Uterus (tissue), 4 donors: ENCODE data around the gene NELL2. TPM values are rescaled to one million over a fixed set of nuclear protein-coding genes. Genes with fewer than 3 reads are reported as not detected.

Experiments
- DNase-seq, 2 donors: peaks; one replicate each; pipeline ENCODE4 v3.0.0-alpha.2; 2019 to 2020
- H3K27ac ChIP-seq, 2 donors: fragments of 200-600 bp; sonication (generic); 1 replicate in 1 of 2; 2 replicates in 1 of 2; pipeline ENCODE4 v1.5.1; 2016 to 2018
- H3K27me3 ChIP-seq, 2 donors: fragments of 200-600 bp; sonication (generic); one replicate each; pipeline ENCODE4 v1.5.1; 2018 to 2019; ENCODE audit warnings: control low read depth in 1 of 2
- H3K36me3 ChIP-seq, 2 donors: fragments of 200-600 bp; sonication (generic); one replicate each; pipeline ENCODE4 v1.5.1; 2019; ENCODE audit warnings: control low read depth in 1 of 2
- H3K4me1 ChIP-seq, 2 donors: fragments of 200-600 bp; sonication (generic); one replicate each; pipeline ENCODE4 v1.5.1; 2018 to 2019; ENCODE audit warnings: control low read depth in 1 of 2
- H3K4me3 ChIP-seq, 2 donors: fragments of 200-600 bp; sonication (generic); 1 replicate in 1 of 2; 2 replicates in 1 of 2; pipeline ENCODE4 v1.5.1; 2018 to 2019; ENCODE audit warnings: mild to moderate bottlenecking in 1 of 2
- H3K9me3 ChIP-seq, 2 donors: fragments of 200-600 bp; sonication (generic); one replicate each; pipeline ENCODE4 v1.5.1; 2019; ENCODE audit warnings: control low read depth in 1 of 2
- POLR2A ChIP-seq, 2 donors: fragments of 450-650 bp; IDR thresholded peaks; one replicate each; pipeline ENCODE4 v1.6.1; 2016; ENCODE audit warnings: antibody characterized with exemption in 2 of 2, mild to moderate bottlenecking in 1 of 2, moderate library complexity in 1 of 2
- intact Hi-C: fragments of 100-400 bp; cut with DNase I; formaldehyde crosslinking; loops from one replicate; pipeline ENCODE4 v1.15.1; 2023; ENCODE audit warnings: low total_unique reads
- total RNA-seq, 4 donors: library from RNA; depleted of rRNA in 3 of 4; stranded (reverse); fragments of >200 nt in 3 of 4; gene quantifications; one replicate each; pipeline versions ENCODE4 v1.1.0 to v1.2.4, GENCODE V29; 2014 to 2023
- TF ChIP-seq, protein P1 (sequence below), 4 experiments: fragments of 200-600 bp in 2 of 4; fragments of 450-650 bp in 2 of 4; sonication (generic) in 2 of 4; IDR thresholded peaks; one replicate each; pipeline ENCODE4 v1.5.1; 2016 to 2019; ENCODE audit warnings: antibody characterized with exemption in 4 of 4, mild to moderate bottlenecking in 2 of 4, moderate library complexity in 1 of 4
- donor health status: DM: yes; HTN: yes; CAD: no.

Gene NELL2
- total RNA-seq, 4 donors from 2014 or later, result 0.29 to 34.6 (median 1.3) TPM; not detected in 1

DNA sequence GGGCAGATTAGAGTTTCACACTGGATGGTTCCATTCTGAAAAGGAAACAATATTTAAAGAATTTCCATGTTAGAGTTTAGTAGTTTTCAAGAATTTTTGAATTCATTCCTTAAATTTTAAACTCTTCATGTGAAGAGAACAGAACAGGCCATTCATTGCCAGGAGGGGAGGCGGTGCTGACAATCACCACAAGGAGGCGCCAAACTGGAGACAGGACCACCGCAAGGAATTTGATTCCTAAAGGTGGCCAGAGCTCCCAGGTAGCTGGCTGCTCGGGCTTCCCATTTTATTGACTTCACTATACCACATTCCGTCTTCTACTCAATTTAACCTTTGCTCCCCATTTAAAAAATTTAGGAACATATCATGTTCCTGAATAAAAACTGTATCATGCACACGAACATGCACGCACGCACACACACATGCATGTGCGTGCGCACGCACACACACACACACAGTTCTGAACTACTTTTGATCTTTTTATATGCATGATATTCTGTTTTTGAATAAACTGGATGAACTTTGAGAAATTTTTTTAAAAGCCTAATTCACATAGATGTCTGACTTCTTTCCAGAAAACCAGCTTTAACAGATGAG lies 101.2 kb downstream of the NELL2 start:
- H3K27me3 ChIP-seq, result no peaks in the 10 kb centered on the region
- H3K4me1 ChIP-seq, result no peaks in the 10 kb centered on the region
- no peaks in the 10 kb centered on the region for H3K36me3 ChIP-seq
- H3K4me3 ChIP-seq, result no peak overlapping the region
- no peaks in the 10 kb centered on the region for H3K9me3 ChIP-seq
- H3K27ac ChIP-seq, result no peak overlapping the region
- intact Hi-C loops, result no loop called here
- TF ChIP-seq, protein P1, sequence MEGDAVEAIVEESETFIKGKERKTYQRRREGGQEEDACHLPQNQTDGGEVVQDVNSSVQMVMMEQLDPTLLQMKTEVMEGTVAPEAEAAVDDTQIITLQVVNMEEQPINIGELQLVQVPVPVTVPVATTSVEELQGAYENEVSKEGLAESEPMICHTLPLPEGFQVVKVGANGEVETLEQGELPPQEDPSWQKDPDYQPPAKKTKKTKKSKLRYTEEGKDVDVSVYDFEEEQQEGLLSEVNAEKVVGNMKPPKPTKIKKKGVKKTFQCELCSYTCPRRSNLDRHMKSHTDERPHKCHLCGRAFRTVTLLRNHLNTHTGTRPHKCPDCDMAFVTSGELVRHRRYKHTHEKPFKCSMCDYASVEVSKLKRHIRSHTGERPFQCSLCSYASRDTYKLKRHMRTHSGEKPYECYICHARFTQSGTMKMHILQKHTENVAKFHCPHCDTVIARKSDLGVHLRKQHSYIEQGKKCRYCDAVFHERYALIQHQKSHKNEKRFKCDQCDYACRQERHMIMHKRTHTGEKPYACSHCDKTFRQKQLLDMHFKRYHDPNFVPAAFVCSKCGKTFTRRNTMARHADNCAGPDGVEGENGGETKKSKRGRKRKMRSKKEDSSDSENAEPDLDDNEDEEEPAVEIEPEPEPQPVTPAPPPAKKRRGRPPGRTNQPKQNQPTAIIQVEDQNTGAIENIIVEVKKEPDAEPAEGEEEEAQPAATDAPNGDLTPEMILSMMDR (IDR thresholded peaks at IDR 0.05), result peak in 2 of 4 experiments; percentile 6 to 21
- TF ChIP-seq POLR2A (IDR thresholded peaks at IDR 0.05), result no peak
- no peak for DNase-seq

DNA sequence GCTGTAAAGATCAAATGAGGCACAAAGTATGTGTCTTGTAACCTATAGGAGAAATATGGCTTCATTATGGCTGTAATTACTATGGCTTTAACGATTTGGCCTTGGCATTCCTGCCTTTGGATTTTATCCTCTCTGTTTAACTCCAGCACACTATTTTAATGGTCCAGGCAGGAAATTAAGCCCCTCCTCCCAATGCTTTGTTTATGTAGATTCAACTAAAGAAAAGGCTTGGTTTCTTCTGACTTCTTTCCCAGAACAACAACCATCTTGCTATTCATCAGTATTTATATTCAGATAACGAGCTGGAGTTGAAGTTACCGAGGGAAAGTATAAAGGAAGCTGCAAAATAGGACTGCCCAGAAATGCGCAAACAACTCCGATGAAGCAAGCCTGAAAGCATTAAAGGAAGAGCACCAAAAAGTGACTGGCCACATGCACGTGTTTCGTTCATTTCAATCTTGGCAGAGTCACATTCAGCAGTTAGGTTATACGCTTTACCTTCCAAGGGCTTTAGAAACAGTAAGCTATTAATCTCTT lies 104.6 kb downstream of the NELL2 start:
- H3K27ac ChIP-seq, result no peak overlapping the region
- TF ChIP-seq, protein P1 (IDR thresholded peaks at IDR 0.05), result no peak
- no peak for TF ChIP-seq POLR2A (IDR thresholded peaks at IDR 0.05)
- H3K4me3 ChIP-seq, result no peak overlapping the region
- no peaks in the 10 kb centered on the region for H3K36me3 ChIP-seq
- H3K4me1 ChIP-seq, result no peaks in the 10 kb centered on the region
- H3K27me3 ChIP-seq, result no peaks in the 10 kb centered on the region
- intact Hi-C loops, result no loop called here
- no peak for DNase-seq
- H3K9me3 ChIP-seq, result no peaks in the 10 kb centered on the region

DNA sequence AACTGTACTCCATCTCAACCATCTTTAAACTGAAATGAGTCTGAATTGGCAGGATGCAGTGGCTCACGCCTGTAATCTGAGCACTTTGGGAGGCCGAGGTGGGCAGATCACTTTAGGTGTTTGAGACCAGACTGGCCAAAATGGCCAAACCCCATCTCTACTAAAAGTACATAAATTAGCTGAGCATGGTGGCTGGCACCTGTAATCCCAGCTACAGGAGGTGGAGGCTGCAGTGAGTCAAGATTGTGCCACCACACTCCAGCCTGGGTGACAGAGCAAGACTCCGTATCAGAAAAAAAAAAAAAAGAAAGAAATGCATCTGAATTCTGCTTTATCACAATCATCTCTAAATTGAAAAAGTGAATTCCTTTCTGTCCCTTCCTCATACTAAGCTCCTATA lies 110.3 kb downstream of the NELL2 start:
- no peaks in the 10 kb centered on the region for H3K27me3 ChIP-seq
- DNase-seq, result no peak
- H3K9me3 ChIP-seq, result no peaks in the 10 kb centered on the region
- no peak for TF ChIP-seq POLR2A (IDR thresholded peaks at IDR 0.05)
- TF ChIP-seq, protein P1 (IDR thresholded peaks at IDR 0.05), result no peak
- H3K36me3 ChIP-seq, result no peaks in the 10 kb centered on the region
- H3K4me3 ChIP-seq, result no peak overlapping the region
- H3K4me1 ChIP-seq, result no peaks in the 10 kb centered on the region
- intact Hi-C loops, result no loop called here
- no peak overlapping the region for H3K27ac ChIP-seq

DNA sequence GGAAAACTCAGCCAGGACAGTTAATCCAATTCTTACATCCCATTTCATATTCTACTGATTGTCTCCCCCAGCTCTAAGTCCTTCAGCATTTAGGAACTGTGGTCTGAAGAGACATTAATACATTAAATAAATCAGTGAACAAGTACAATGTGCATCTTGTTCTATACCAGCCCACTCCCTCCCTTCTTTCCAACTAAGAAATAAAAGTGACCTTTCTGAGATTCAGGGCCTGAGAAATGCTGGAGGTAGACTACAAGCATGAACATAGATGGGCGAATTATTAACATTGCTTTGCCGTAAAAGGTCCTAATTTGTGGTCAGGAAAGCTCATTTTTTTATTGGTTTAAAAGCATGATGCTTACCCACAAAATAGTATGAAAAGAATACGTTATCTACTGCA lies 113.1 kb downstream of the NELL2 start:
- no peak overlapping the region for H3K27ac ChIP-seq
- no peaks in the 10 kb centered on the region for H3K4me1 ChIP-seq
- no peaks in the 10 kb centered on the region for H3K27me3 ChIP-seq
- no peak for DNase-seq
- no peaks in the 10 kb centered on the region for H3K36me3 ChIP-seq
- H3K9me3 ChIP-seq, result no peaks in the 10 kb centered on the region
- no peak overlapping the region for H3K4me3 ChIP-seq
- TF ChIP-seq POLR2A (IDR thresholded peaks at IDR 0.05), result no peak
- intact Hi-C loops, result no loop called here

DNA sequence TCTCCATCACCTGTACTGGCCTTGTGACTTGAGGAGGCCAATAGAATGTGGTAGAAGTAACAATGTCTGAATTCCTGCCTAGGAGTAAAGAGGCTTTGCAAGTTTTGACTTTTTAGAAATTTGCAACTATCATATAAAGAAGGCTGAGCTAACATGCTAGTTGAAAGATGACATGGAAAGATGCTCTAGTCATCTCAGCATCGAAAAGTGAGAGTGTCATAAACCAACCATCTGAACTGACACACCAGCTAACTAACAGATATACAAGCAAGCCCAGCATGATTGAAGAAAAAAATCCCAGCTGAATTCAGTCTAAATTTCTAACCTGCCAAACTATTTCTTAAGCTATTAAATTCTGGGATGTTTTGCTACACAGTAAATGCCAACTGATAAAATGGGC lies 116.8 kb downstream of the NELL2 start:
- H3K27me3 ChIP-seq, result no peaks in the 10 kb centered on the region
- peaks cover 0 to 2% of the 10 kb centered on the region in 2 donors for H3K36me3 ChIP-seq
- DNase-seq, result no peak
- intact Hi-C loops, result no loop called here
- no peaks in the 10 kb centered on the region for H3K9me3 ChIP-seq
- H3K4me3 ChIP-seq, result no peak overlapping the region
- H3K4me1 ChIP-seq, result no peaks in the 10 kb centered on the region
- TF ChIP-seq, protein P1 (IDR thresholded peaks at IDR 0.05), result no peak
- TF ChIP-seq POLR2A (IDR thresholded peaks at IDR 0.05), result no peak
- no peak overlapping the region for H3K27ac ChIP-seq
